H9 (cell line): ENCODE measurements around the gene LILRB5. TPM values are rescaled to one million over a fixed set of nuclear protein-coding genes. Genes with fewer than 3 reads are reported as not detected.
A peak's percentile ranks its signal among the peaks of the same experiment; 100 is the strongest.

ENCODE experiments used
- DNase-seq: peaks from one replicate; pipeline ENCODE4 v3.0.0-alpha.2; 2017
- H2AFZ ChIP-seq: one replicate; pipeline ENCODE4 v1.6.1; 2013; ENCODE audit warnings: mild to moderate bottlenecking, low read length, control low read depth, moderate library complexity
- H2AK5ac ChIP-seq: 2 replicates; pipeline ENCODE4 v1.6.1; 2013; ENCODE audit warnings: low read length, control low read depth, mixed read lengths; ENCODE audit not compliant: insufficient read length
- H2BK120ac ChIP-seq: one replicate; pipeline ENCODE4 v1.6.1; 2013; ENCODE audit warnings: low read depth, mild to moderate bottlenecking, low read length, control low read depth, inconsistent platforms; ENCODE audit not compliant: poor library complexity, severe bottlenecking
- H2BK12ac ChIP-seq: 2 replicates; pipeline ENCODE4 v1.6.1; 2013; ENCODE audit warnings: low read length, control low read depth, mixed read lengths, low read depth; ENCODE audit not compliant: insufficient read length
- H2BK15ac ChIP-seq: 2 replicates; pipeline ENCODE4 v1.6.1; 2013; ENCODE audit warnings: low read depth, low read length, control low read depth
- H2BK20ac ChIP-seq: one replicate; pipeline ENCODE4 v1.6.1; 2013; ENCODE audit warnings: low read depth, mild to moderate bottlenecking, low read length, control low read depth, inconsistent platforms; ENCODE audit not compliant: poor library complexity, severe bottlenecking
- H2BK5ac ChIP-seq: 2 replicates; pipeline ENCODE4 v1.6.1; 2013; ENCODE audit warnings: low read length, control low read depth, mixed read lengths; ENCODE audit not compliant: insufficient read length
- H3K14ac ChIP-seq: 2 replicates; pipeline ENCODE4 v1.6.1; 2013; ENCODE audit warnings: low read length, control low read depth; ENCODE audit not compliant: insufficient read depth
- H3K18ac ChIP-seq: 2 replicates; pipeline ENCODE4 v1.6.1; 2013; ENCODE audit warnings: low read depth, mild to moderate bottlenecking, mixed read lengths, low read length, control low read depth; ENCODE audit not compliant: insufficient read length
- H3K23ac ChIP-seq: 2 replicates; pipeline ENCODE4 v1.6.1; 2013; ENCODE audit warnings: low read length, control low read depth, mixed read lengths, low read depth; ENCODE audit not compliant: insufficient read length
- H3K23me2 ChIP-seq: 2 replicates; pipeline ENCODE4 v1.6.1; 2013; ENCODE audit warnings: low read depth, mild to moderate bottlenecking, mixed read lengths, low read length, control low read depth; ENCODE audit not compliant: insufficient read length, poor library complexity, severe bottlenecking
- H3K27ac ChIP-seq: 2 replicates; pipeline ENCODE4 v1.5.1; 2013; ENCODE audit warnings: low read length, control low read depth, mixed read lengths, low read depth; ENCODE audit not compliant: insufficient read length
- H3K27me3 ChIP-seq: 2 replicates; pipeline ENCODE4 v1.6.1; 2013; ENCODE audit warnings: low read length, control low read depth, inconsistent platforms; ENCODE audit not compliant: insufficient read depth
- H3K4ac ChIP-seq: 2 replicates; pipeline ENCODE4 v1.6.1; 2013; ENCODE audit warnings: low read depth, mild to moderate bottlenecking, control low read depth, inconsistent platforms, low read length, moderate library complexity
- H3K4me1 ChIP-seq: 2 replicates; pipeline ENCODE4 v1.6.1; 2013; ENCODE audit warnings: low read length, control low read depth, inconsistent platforms; ENCODE audit not compliant: insufficient read depth
- H3K4me2 ChIP-seq: 2 replicates; pipeline ENCODE4 v1.6.1; 2013; ENCODE audit warnings: low read length, control low read depth, mixed read lengths; ENCODE audit not compliant: insufficient read length, insufficient read depth
- H3K56ac ChIP-seq: 2 replicates; pipeline ENCODE4 v1.6.1; 2013; ENCODE audit warnings: low read depth, mild to moderate bottlenecking, mixed read lengths, low read length, control low read depth; ENCODE audit not compliant: insufficient read length
- H3K79me1 ChIP-seq: 2 replicates; pipeline ENCODE4 v1.6.1; 2013; ENCODE audit warnings: low read depth, mild to moderate bottlenecking, moderate library complexity, low read length, control low read depth, inconsistent platforms; ENCODE audit not compliant: insufficient read depth, poor library complexity, severe bottlenecking
- H3K79me2 ChIP-seq: 2 replicates; pipeline ENCODE4 v1.6.1; 2013; ENCODE audit warnings: low read length, control low read depth, inconsistent platforms; ENCODE audit not compliant: insufficient read depth
- H3K9ac ChIP-seq: 2 replicates; pipeline ENCODE4 v1.6.1; 2013; ENCODE audit warnings: low read length, control low read depth, mixed read lengths; ENCODE audit not compliant: insufficient read length; ENCODE audit errors: extremely low read depth
- H3K9me3 ChIP-seq: one replicate; pipeline ENCODE4 v1.6.1; 2013; ENCODE audit warnings: low read depth, low read length, inconsistent platforms; ENCODE audit not compliant: control insufficient read depth
- H3T11ph ChIP-seq: one replicate; pipeline ENCODE4 v1.6.1; 2013; ENCODE audit warnings: mild to moderate bottlenecking, low read length, control low read depth, inconsistent platforms
- H4K20me1 ChIP-seq: one replicate; pipeline ENCODE4 v1.6.1; 2013; ENCODE audit not compliant: control insufficient read depth, insufficient read length, insufficient read depth
- H4K5ac ChIP-seq: 2 replicates; pipeline ENCODE4 v1.6.1; 2013; ENCODE audit warnings: low read depth, mild to moderate bottlenecking, mixed read lengths, low read length, control low read depth; ENCODE audit not compliant: insufficient read length
- H4K8ac ChIP-seq: replicated peaks from 2 replicates; pipeline ENCODE4 v1.6.1; 2013; ENCODE audit warnings: low read length, control low read depth, mixed read lengths, low read depth; ENCODE audit not compliant: insufficient read length
- H4K91ac ChIP-seq: 2 replicates; pipeline ENCODE4 v1.6.1; 2013; ENCODE audit warnings: low read depth, mild to moderate bottlenecking, moderate library complexity, mixed read lengths, low read length, control low read depth; ENCODE audit not compliant: insufficient read length
- H3K27ac Mint-ChIP-seq, 3 experiments: 2 replicates in 2 of 3; 3 replicates in 1 of 3; pipeline ENCODE4 v1.8.0; 2020 to 2021; ENCODE audit warnings: mixed read lengths in 3 of 3, mild to moderate bottlenecking in 1 of 3, moderate library complexity in 1 of 3
- H3K27me3 Mint-ChIP-seq: 2 replicates; pipeline ENCODE4 v1.8.0; 2021; ENCODE audit warnings: low read depth, mild to moderate bottlenecking, moderate library complexity, mixed read lengths
- H3K36me3 Mint-ChIP-seq, 3 experiments: 2 replicates in 2 of 3; 3 replicates in 1 of 3; pipeline ENCODE4 v1.8.0; 2020 to 2021; ENCODE audit warnings: low read depth in 3 of 3, mixed read lengths in 3 of 3; ENCODE audit not compliant: insufficient read depth in 1 of 3
- H3K4me1 Mint-ChIP-seq, 2 experiments: 2 replicates each; pipeline ENCODE4 v1.8.0; 2020; ENCODE audit warnings: mixed read lengths in 2 of 2
- H3K4me3 Mint-ChIP-seq, 2 experiments: 2 replicates in 1 of 2; 3 replicates in 1 of 2; pipeline ENCODE4 v1.8.0; 2020 to 2021; ENCODE audit warnings: mild to moderate bottlenecking in 2 of 2, mixed read lengths in 2 of 2, moderate library complexity in 1 of 2
- H3K9me3 Mint-ChIP-seq, 2 experiments: 2 replicates in 1 of 2; 3 replicates in 1 of 2; pipeline ENCODE4 v1.8.0; 2020; ENCODE audit warnings: mild to moderate bottlenecking in 2 of 2, mixed read lengths in 2 of 2, moderate library complexity in 1 of 2
- CTCF ChIP-seq: fragments of 200-600 bp; sonication (generic); conservative IDR thresholded peaks from 3 replicates; pipeline ENCODE4 v1.8.0; 2021; ENCODE audit warnings: antibody characterized with exemption, mild to moderate bottlenecking
- WGBS: extraction: QIAGEN DNeasy Blood & Tissue Kit; methylation state at CpG from one replicate; pipeline ENCODE4 v1.1.7; 2013; ENCODE audit warnings: missing lambda C conversion rate, low lambda C conversion rate, mixed read lengths; ENCODE audit not compliant: insufficient read length; ENCODE audit errors: extremely low coverage; 5-methylcytosine and 5-hydroxymethylcytosine counted together
- total RNA-seq: library from RNA; stranded (reverse); gene quantifications from 2 replicates; pipeline ENCODE4 v1.2.1, GENCODE V29; 2021

The LILRB5 gene
- total RNA-seq, 1 experiment from 2014 or later = 0.09 TPM

- Histone ChIP-seq H2BK20ac (no peak overlapping the region), H4K91ac (no peak overlapping the region), H2BK5ac (no peak overlapping the region), H4K5ac (no peak overlapping the region), H3K9me3 (no peaks in the 10 kb centered on the region), H3K4me2 (no peak overlapping the region), H3K23ac (no peak overlapping the region), H3K14ac (no peak overlapping the region), H3K23me2 (no peaks in the 10 kb centered on the region), H3K18ac (no peak overlapping the region), H3K56ac (no peak overlapping the region), H2BK120ac (no peak overlapping the region), H4K8ac (no peak overlapping the region), H2AK5ac (no peak overlapping the region), H3K9ac (no peak overlapping the region), H2BK12ac (no peak overlapping the region), H3K79me2 (peaks cover 10% of the 10 kb centered on the region; the same call in 1 of the 2 replicates), H2BK15ac (no peak overlapping the region), H3K4me1 (no peaks in the 10 kb centered on the region), H4K20me1 (peaks cover 3% of the 10 kb centered on the region), H3K4ac (no peak overlapping the region), H3T11ph (no peak overlapping the region), H3K79me1 (peaks cover 2% of the 10 kb centered on the region), H2AFZ (no peak overlapping the region), H3K27ac (no peak overlapping the region), H3K27me3 (no peaks in the 10 kb centered on the region)
- no CpG with 5 or more reads among the region's 8 CpGs for WGBS
- H3K4me3 Mint-ChIP-seq = peak overlapping the region in 1 of 2 experiments; percentile 54; a peak in 1 of 5 replicates
- H3K4me1 Mint-ChIP-seq = peaks cover 28 to 45% of the 10 kb centered on the region in 2 experiments
- H3K27me3 Mint-ChIP-seq = peaks cover 3% of the 10 kb centered on the region
- H3K27ac Mint-ChIP-seq = peak overlapping the region; percentile 85 to 95 (median 94); a peak in 6 of 7 replicates
- TF ChIP-seq CTCF = no peak
- H3K36me3 Mint-ChIP-seq = peaks cover 59 to 70% (median 61%) of the 10 kb centered on the region in 3 experiments
- DNase-seq = no peak
- H3K9me3 Mint-ChIP-seq = no peaks in the 10 kb centered on the region
These were observed 48.4 kb downstream of the LILRB5 start for GRCh38 chr19:54208784-54209057.
